HepG2 (cell line): ENCODE measurements around the gene SLC25A25. TPM values are rescaled to one million over a fixed set of nuclear protein-coding genes. Genes with fewer than 3 reads are reported as not detected.
A peak's percentile ranks its signal among the peaks of the same experiment; 100 is the strongest.

ENCODE experiments used
- ATAC-seq: fragments of 200-7000 bp; cut with Tn5 transposase; 3 replicates; pipeline ENCODE4 v1.9.1; 2020; ENCODE audit warnings: mild to moderate bottlenecking, moderate library complexity
- BruUV-seq: library from RNA; stranded (reverse); fragments of 400-500 nt; replicated peaks from 2 replicates; lab custom pipeline; 2021; lab: Mats Ljungman, UMichigan
- CTCF ChIA-PET: fragments of 300-600 bp; formaldehyde crosslinking; extraction: SDS; loops from one replicate; lab custom pipeline; 2021; ENCODE audit warnings: low total read pairs, inconsistent platforms, low intra/inter-chr PET ratio; lab: Yijun Ruan, JAX
- POLR2A ChIA-PET: fragments of 350-600 bp; sonication (Branson Sonifier 250); formaldehyde crosslinking; loops from one replicate; lab custom pipeline; 2020; ENCODE audit warnings: antibody characterized with exemption, inconsistent platforms; lab: Yijun Ruan, JAX
- DNase-seq: peaks from one replicate; pipeline ENCODE4 v3.0.0-alpha.2; 2015; ENCODE audit warnings: low spot score
- FAIRE-seq: peaks from 3 replicates; lab custom pipeline; 2011; peaks lifted over from hg19 to GRCh38; lab: Jason Lieb, UNC
- H2AFZ ChIP-seq: one replicate; pipeline ENCODE4 v1.6.1; 2011; ENCODE audit warnings: low read length, inconsistent platforms
- H3K27ac ChIP-seq: fragments of 300-600 bp; 3 replicates; pipeline ENCODE4 v1.8.0; 2011; ENCODE audit warnings: mixed run types, mild to moderate bottlenecking, mixed read lengths, low read length, inconsistent platforms; ENCODE audit not compliant: insufficient read depth; ENCODE audit errors: extremely low read length
- H3K27me3 ChIP-seq, 2 experiments: fragments of 200-600 bp in 1 of 2; 2 replicates in 1 of 2; 3 replicates in 1 of 2; pipeline versions ENCODE4 v1.6.0 to v1.8.0; 2011; ENCODE audit warnings: low read length in 2 of 2, mild to moderate bottlenecking in 2 of 2, moderate library complexity in 2 of 2, inconsistent platforms in 1 of 2; ENCODE audit not compliant: insufficient read depth in 2 of 2, control insufficient read depth in 1 of 2
- H3K36me3 ChIP-seq, 2 experiments: fragments of 200-600 bp in 1 of 2; replicated peaks in 1 of 2; 2 replicates in 1 of 2; 3 replicates in 1 of 2; pipeline versions ENCODE4 v1.5.1 to v1.8.0; 2011; ENCODE audit warnings: low read length in 2 of 2, inconsistent platforms in 1 of 2; ENCODE audit not compliant: insufficient read depth in 2 of 2, control insufficient read depth in 1 of 2
- H3K4me1 ChIP-seq: 2 replicates; pipeline ENCODE4 v1.5.1; 2012; ENCODE audit warnings: low read length, inconsistent platforms; ENCODE audit not compliant: insufficient read depth
- H3K4me2 ChIP-seq: 2 replicates; pipeline ENCODE4 v1.6.0; 2011; ENCODE audit warnings: low read depth, low read length, inconsistent platforms
- H3K4me3 ChIP-seq, 3 experiments: fragments of 200-600 bp in 1 of 3; sonication (generic), shearing (Covaris generic) in 1 of 3; replicated peaks in 1 of 3; 2 replicates each; pipeline ENCODE4 v1.5.1; 2011 to 2016; ENCODE audit warnings: low read length in 3 of 3, inconsistent platforms in 2 of 3, low read depth in 2 of 3, mild to moderate bottlenecking in 2 of 3, control low read depth in 1 of 3, mixed read lengths in 1 of 3; ENCODE audit not compliant: insufficient read depth in 1 of 3
- H3K79me2 ChIP-seq: one replicate; pipeline ENCODE4 v1.6.1; 2011; ENCODE audit warnings: low read length, inconsistent platforms; ENCODE audit not compliant: insufficient read depth
- H3K9ac ChIP-seq: 2 replicates; pipeline ENCODE4 v1.6.0; 2011; ENCODE audit warnings: mild to moderate bottlenecking, low read depth, low read length, inconsistent platforms; ENCODE audit not compliant: insufficient read depth
- H3K9me3 ChIP-seq: 2 replicates; pipeline ENCODE4 v1.5.1; 2012; ENCODE audit warnings: mild to moderate bottlenecking, low read length
- H4K20me1 ChIP-seq: 2 replicates; pipeline ENCODE4 v1.6.0; 2011; ENCODE audit warnings: inconsistent platforms, mild to moderate bottlenecking, low read length, moderate library complexity; ENCODE audit not compliant: insufficient read depth
- ARID5B ChIP-seq: IDR thresholded peaks from 2 replicates; pipeline ENCODE4 v1.4.0; 2020; ENCODE audit warnings: mild to moderate bottlenecking, missing genetic modification reagents
- CAMTA2 ChIP-seq: sonication (generic); formaldehyde crosslinking; IDR thresholded peaks from 2 replicates; pipeline ENCODE4 v1.4.0; 2020; ENCODE audit warnings: mild to moderate bottlenecking, missing genetic modification reagents, borderline replicate concordance
- CEBPB ChIP-seq: IDR thresholded peaks from 2 replicates; pipeline ENCODE4 v1.6.1; 2011; ENCODE audit warnings: low read depth, low read length, improper control_type of control experiment, borderline replicate concordance
- HNRNPUL1 ChIP-seq: fragments of 200-400 bp; formaldehyde crosslinking; IDR thresholded peaks from 2 replicates; pipeline ENCODE4 v1.6.1; 2017; ENCODE audit warnings: low read depth, mild to moderate bottlenecking, low read length, moderate library complexity
- IKZF1 ChIP-seq: fragments of 450-650 bp; IDR thresholded peaks from 2 replicates; pipeline ENCODE4 v1.7.1; 2016
- IKZF5 ChIP-seq: IDR thresholded peaks from 2 replicates; pipeline ENCODE4 v1.6.1; 2018; ENCODE audit warnings: missing genetic modification reagents, mild to moderate bottlenecking, missing compliant biosample characterization
- ISX ChIP-seq: sonication (generic); formaldehyde crosslinking; conservative IDR thresholded peaks from 2 replicates; pipeline ENCODE4 v1.5.0; 2020; ENCODE audit warnings: missing genetic modification reagents
- MIER3 ChIP-seq: IDR thresholded peaks from 2 replicates; pipeline ENCODE4 v1.6.1; 2016; ENCODE audit warnings: missing compliant biosample characterization, borderline replicate concordance
- NFIC ChIP-seq: IDR thresholded peaks from 2 replicates; pipeline ENCODE4 v1.6.1; 2012; ENCODE audit warnings: mild to moderate bottlenecking, low read length, inconsistent platforms
- PRMT3 ChIP-seq: sonication (generic); formaldehyde crosslinking; IDR thresholded peaks from 2 replicates; pipeline ENCODE4 v1.8.1; 2022; ENCODE audit warnings: low read depth, mild to moderate bottlenecking, moderate library complexity, missing genetic modification reagents, borderline replicate concordance
- SIX1 ChIP-seq: sonication (generic); formaldehyde crosslinking; IDR thresholded peaks from 2 replicates; pipeline ENCODE4 v1.4.0; 2020; ENCODE audit warnings: missing genetic modification reagents, borderline replicate concordance
- STAG1 ChIP-seq: sonication (generic); formaldehyde crosslinking; IDR thresholded peaks from 2 replicates; pipeline ENCODE4 v1.4.0; 2020; ENCODE audit warnings: missing genetic modification reagents
- TCF7L2 ChIP-seq: IDR thresholded peaks from 2 replicates; pipeline ENCODE4 v1.6.1; 2011; ENCODE audit warnings: mild to moderate bottlenecking, low read depth, low read length, moderate library complexity
- THAP11 ChIP-seq: IDR thresholded peaks from 2 replicates; pipeline ENCODE4 v1.6.1; 2016; ENCODE audit warnings: missing biosample characterization, missing genetic modification reagents
- ZMYM2 ChIP-seq: sonication (generic); formaldehyde crosslinking; IDR thresholded peaks from 2 replicates; pipeline ENCODE4 v1.8.0; 2022; ENCODE audit warnings: mild to moderate bottlenecking, missing genetic modification reagents
- ZNF350 ChIP-seq: sonication (generic); formaldehyde crosslinking; IDR thresholded peaks from 2 replicates; pipeline ENCODE4 v1.4.0; 2020; ENCODE audit warnings: mild to moderate bottlenecking, low read depth, missing genetic modification reagents, borderline replicate concordance
- ZNF354B ChIP-seq: sonication (generic); formaldehyde crosslinking; IDR thresholded peaks from 2 replicates; pipeline ENCODE4 v1.8.0; 2022; ENCODE audit warnings: mild to moderate bottlenecking, missing genetic modification reagents
- ZNF367 ChIP-seq: sonication (generic); formaldehyde crosslinking; IDR thresholded peaks from 2 replicates; pipeline ENCODE4 v1.4.0; 2020; ENCODE audit warnings: missing genetic modification reagents, borderline replicate concordance
- ZNF850 ChIP-seq: sonication (generic); formaldehyde crosslinking; conservative IDR thresholded peaks from 2 replicates; pipeline ENCODE4 v1.9.0; 2021; ENCODE audit warnings: mild to moderate bottlenecking, missing genetic modification reagents
- WGBS: methylation state at CpG from one replicate; pipeline ENCODE4 v1.1.6; 2017; ENCODE audit warnings: low lambda C conversion rate; 5-methylcytosine and 5-hydroxymethylcytosine counted together
- in situ Hi-C: cut with HindIII; loops from 2 replicates; pipeline ENCODE4 v1.10.0; 2017; ENCODE audit warnings: low pct_unique_long_range_greater_than_20kb; ENCODE audit not compliant: extremely low pct_ligation_motif_present
- intact Hi-C: fragments of 100-400 bp; cut with micrococcal nuclease; formaldehyde crosslinking; loops from one replicate; pipeline ENCODE4 v1.10.0; 2022; ENCODE audit not compliant: unreplicated experiment
- polyA plus RNA-seq, 8 experiments: library from polyadenylated mRNA; depleted of rRNA in 3 of 8; stranded (reverse) in 7 of 8; unstranded in 1 of 8; fragments of >200 nt; fragmentation: Illumina TruSeq in 4 of 8; extraction: Trizol in 4 of 8; gene quantifications; 2 replicates each; pipeline versions ENCODE4 v1.2.1 to v1.2.3, GENCODE V29; 2011 to 2016; ENCODE audit warnings: low read depth in 4 of 8, missing spikeins in 1 of 8, mixed read lengths in 1 of 8; ENCODE audit not compliant: insufficient read depth in 1 of 8
- total RNA-seq, 5 experiments: library from RNA; depleted of rRNA; stranded (reverse); fragments of >200 nt; fragmentation: Illumina TruSeq; extraction: Trizol; gene quantifications; 2 replicates each; pipeline ENCODE4 v1.2.3, GENCODE V29; 2016; ENCODE audit warnings: low read depth in 1 of 5

The SLC25A25 gene
- total and polyA plus RNA-seq, 2 of the 13 experiments (the other 11 are each of a cell fraction or from before 2014, with no cell fraction given), result 10.5 to 24.8 TPM

GRCh38 chr9:128108269-128109049 is 40.4 kb downstream of the SLC25A25 start:
- Histone ChIP-seq H3K9me3 (no peaks in the 10 kb centered on the region), H3K27ac (peak overlapping the region; percentile 40), H3K79me2 (peaks cover 2% of the 10 kb centered on the region), H4K20me1 (no peaks in the 10 kb centered on the region), H3K4me3 (no peak overlapping the region), H3K4me1 (peaks cover 76% of the 10 kb centered on the region), H3K4me2 (no peak overlapping the region), H2AFZ (no peak overlapping the region), H3K27me3 (no peaks in the 10 kb centered on the region), H3K36me3 (peaks cover 18 to 35% of the 10 kb centered on the region in 2 experiments)
- no TSS peak for BruUV-seq
- DNase-seq, result no peak
- in situ Hi-C loops (no loop called here), intact Hi-C loops (no loop called here)
- ChIA-PET CTCF (no interaction called here), POLR2A (no interaction called here)
- ATAC-seq, result no peak
- TF ChIP-seq IKZF5 (CRISPR knock-in tag) (no peak), ZNF350 (no peak), ZNF850 (CRISPR knock-in tag) (no peak), STAG1 (CRISPR knock-in tag) (no peak), HNRNPUL1 (no peak), TCF7L2 (no peak), ZNF354B (CRISPR knock-in tag) (no peak), IKZF1 (no peak), ISX (CRISPR knock-in tag) (no peak), PRMT3 (CRISPR knock-in tag) (no peak), MIER3 (CRISPR knock-in tag) (no peak), ZMYM2 (no peak), ARID5B (CRISPR knock-in tag) (no peak), THAP11 (CRISPR knock-in tag) (no peak), NFIC (no peak), SIX1 (CRISPR knock-in tag) (no peak), CAMTA2 (CRISPR knock-in tag) (no peak), ZNF367 (no peak), CEBPB (no peak)
- TF ChIP-seq, all 625 proteins: peak for 0
- no peak for FAIRE-seq
- WGBS, result 96% methylated on average over 15 of the region's 15 CpGs
- H3K9ac ChIP-seq, result no peak overlapping the region
